HG02610 (cell line): ENCODE measurements around the gene PSIP1.
"Not testable (repeated sequence)": the region's sequence is repeated elsewhere in the genome, so short reads cannot be mapped to it uniquely, and the experiment has no call there.

Experiments
- ATAC-seq: cut with Tn5 transposase; IDR thresholded peaks from one replicate; pipeline ENCODE4 v1.9.1; 2021; ENCODE audit warnings: mild to moderate bottlenecking, moderate library complexity; ENCODE audit not compliant: unreplicated experiment

PSIP1 gene

DNA sequence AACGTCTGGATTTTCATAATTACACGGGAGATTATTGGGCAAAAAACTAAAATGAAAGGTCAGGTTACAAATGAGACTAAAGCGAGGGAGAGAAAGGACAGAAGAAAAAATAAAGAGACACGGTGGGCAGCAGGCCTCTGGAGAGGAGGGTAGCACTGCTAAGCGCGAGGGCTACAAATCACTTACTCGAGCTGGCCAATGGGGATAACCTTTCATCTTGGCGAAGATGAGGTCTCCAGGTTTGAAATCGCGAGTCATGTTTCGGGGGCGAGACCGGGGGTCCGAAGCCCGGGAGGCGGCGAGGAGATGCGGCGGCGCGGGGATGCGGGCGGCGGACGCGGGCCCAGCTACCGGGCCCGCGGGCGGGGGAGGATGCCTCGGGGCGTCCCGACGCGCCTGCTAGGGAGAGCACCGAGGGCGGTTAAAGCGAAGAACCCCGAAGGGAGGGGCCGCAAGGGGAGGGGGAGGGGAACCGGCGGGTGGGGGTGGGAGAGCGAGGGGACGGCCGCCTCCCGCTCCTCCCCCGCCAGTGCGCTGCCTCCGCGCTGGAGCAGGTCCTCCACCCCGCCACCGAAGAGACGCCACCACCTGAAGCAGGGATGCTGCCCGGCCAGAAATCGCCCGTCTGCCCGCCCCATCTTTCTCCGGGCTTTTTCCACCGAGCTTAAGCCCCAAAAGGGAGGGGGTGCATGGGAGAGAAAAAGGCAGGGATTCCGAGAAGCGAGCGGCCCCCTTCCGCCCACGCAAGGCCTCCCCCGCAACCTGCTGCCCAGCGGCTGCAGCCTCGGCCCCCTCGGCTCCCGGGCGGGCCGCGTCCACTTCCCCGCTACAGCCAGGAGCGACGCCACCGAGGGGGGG, 610 bp downstream of the PSIP1 start:
- ATAC-seq = peak; percentile 38

DNA sequence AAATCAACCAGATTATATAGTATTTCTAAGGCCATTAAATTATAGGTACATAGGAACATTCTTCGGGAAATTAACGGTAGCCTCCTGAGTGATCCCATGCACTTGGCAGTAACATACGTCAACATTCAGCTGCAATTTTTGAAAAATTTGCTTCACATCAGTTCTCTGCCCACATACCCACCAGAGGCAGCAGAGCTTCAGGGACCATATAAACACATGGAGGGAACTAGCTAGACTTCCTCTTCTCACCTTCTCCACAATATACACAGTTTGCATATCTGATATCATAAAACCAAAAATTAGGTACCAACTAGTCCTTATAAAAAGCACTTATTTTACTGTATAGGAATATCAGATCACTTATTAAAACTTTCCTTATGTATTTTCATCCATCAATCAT, 4.8 kb downstream of the PSIP1 start:
- ATAC-seq = no peak

DNA sequence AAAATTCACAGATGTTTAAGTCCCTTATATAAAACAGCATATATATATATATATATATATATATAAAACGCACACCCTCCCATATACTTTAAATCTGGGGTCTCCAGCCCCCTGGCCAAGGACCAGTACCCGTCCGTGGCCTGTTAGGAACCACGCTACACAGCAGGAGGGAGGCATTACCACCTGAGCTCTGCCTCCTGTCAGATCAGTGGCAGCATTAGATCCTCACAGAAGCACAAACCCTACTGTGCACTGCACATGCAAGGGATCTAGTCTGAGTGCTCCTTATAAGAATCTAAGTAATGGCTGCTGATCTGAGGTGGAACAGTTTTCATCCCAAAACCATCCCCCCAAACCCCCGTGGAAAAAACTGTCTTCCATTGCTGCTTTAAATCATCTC, 9.0 kb downstream of the PSIP1 start:
- no peak for ATAC-seq

DNA sequence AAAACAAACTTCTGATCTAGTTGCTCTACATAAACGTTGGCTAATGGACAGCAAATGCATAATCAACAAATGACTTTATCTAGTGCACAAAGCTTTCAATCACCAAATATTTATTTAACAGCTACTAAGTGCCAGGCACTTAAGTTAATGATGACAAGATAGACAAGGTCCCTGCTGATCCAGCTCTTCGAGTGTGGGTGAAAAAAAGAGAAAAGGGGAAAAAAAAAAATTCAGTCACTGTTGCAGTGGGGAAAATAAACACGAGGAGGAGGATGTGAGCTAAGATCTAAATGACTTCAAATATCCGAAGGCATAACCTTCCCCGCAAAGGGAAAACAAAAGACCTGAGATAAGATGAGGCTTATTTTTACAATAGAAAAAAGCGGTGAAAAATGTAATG, 9.6 kb downstream of the PSIP1 start:
- ATAC-seq = no peak

DNA sequence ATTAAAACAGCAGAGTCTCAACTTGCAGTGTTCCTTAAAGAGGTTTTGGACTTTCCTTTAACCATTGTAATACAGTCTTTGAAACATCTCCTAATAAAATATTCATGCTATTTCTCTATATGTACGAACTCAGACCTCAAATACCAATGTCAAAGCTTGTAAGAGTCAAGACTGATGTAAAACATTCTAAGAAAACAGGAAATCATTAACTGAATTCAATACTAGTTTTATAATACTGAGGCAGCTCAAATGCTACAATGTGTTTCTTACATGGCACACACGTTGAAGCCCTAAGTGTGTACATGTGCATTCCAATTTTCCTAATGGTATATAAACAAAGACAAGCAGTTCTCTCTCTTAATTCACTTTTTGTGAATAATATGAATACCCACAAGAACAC, 11.6 kb downstream of the PSIP1 start:
- ATAC-seq = no peak

DNA sequence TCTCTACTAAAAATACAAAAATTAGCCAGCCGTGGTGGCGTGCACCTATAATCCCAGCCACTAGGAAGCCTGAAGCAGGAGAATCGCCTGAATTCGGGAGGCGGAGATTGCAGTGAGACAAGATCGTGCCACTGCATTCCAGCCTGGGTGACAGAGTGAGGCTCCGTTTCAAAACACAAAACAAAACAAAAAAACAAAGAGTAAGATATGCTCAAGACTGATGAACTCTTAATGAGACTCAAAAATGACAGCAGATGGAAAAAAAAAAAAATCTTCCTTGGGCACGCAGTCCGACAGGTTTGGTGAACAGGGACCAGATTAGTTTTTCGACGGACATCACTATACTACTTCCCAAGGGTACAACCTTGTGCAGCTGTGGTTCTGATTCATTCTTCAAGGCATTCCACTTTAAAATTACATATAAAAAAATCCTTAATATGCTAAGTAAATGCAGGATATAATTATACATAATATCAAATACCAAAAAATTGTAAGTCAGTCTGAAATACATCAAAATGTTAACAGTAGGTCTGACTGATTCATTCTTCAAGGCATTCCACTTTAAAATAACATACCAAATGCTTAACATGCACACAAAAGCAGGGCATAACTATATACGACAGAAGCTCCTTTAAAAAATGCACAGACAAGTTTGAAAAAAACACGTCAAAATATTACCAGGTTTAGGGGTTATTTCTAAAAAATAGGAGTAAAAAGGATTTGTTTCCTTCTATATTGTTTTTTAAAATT, 12.3 kb downstream of the PSIP1 start:
- no peak for ATAC-seq

DNA sequence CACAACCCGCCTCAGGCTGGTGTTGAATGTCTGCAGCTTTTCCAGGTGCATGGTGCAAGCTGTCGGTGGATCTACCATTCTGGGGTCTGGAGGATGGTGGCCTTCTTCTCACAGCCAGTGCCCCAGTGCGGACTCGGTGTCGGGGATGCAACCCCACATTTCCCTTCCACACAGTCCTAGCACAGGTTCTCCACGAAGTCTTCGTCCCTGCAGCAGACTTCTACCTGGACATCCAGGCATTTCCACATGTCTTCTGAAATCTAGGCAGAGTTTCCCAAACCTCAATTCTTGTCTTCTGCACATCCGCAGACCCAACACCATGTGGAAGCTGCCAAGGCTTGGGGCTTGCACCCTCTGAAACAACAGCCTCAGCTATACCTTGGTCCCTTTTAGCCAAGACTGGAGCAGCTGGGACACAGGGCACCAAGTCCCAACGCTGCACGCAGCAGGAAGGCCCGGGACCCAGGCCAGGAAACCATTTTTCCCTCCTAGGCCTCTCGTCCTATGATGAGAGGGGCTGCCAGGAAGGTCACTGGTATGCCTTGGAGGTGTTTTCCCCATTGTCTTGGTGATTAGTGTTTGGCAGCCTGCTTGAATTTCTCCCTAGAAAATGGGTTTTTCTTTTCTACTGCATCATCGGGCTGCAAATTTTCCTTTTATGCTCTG, 18.2 kb downstream of the PSIP1 start:
- ATAC-seq = no peak

DNA sequence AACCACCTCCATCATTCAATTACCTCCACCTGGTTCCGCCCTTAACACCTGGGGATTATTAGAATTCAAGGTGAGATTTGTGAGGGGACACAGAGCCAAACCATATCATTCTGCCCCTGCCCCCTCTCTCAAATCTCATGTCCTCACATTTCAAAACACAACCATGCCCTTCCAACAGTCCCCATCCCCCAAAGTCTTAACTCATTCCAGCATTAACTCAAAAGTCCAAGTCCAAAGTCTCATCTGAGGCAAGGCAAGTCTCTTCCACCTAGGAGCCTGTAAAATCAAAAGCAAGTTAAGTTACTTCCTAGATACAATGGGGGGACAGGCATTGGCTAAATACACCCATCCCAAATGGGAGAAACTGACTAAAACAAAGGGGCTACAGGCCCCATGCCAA, 18.8 kb downstream of the PSIP1 start:
- no peak for ATAC-seq

DNA sequence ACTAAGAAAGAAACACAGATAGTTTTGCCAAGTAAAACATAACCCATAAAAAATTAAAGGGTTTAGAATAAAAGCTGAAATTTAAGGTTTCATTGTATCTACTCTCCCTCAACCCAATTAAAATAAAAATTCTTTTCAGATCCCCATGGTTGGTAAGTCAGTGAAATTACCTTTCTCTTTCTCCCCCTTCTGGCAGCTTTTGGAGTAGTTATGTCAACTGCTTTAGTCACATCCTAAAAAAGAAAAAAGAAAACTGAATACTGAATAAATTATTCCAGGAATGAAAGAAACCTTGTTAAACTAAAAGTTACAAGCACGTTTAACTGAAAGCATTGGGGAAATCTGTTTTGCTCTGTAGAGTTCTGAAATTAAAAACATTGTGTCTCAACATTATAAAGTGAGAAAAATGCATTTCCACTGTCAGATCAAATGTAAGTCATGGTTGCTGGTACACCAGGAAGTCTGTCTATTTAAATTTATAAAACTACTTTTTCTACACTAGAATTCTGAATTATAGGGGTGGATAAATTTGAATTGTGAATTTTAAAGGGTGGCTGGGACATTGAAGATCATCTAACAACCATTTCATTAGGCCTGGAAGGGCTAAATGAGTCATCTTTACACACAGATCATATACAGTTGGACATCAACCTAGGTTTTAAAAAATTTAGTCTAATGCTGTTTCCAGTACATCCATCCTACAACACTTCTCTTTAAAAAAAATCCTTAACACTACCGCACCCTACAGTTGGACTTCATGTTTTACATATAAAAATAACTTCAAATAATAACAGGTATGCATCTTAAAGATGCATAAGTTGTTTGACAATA, 24.7 kb downstream of the PSIP1 start:
- no peak for ATAC-seq

DNA sequence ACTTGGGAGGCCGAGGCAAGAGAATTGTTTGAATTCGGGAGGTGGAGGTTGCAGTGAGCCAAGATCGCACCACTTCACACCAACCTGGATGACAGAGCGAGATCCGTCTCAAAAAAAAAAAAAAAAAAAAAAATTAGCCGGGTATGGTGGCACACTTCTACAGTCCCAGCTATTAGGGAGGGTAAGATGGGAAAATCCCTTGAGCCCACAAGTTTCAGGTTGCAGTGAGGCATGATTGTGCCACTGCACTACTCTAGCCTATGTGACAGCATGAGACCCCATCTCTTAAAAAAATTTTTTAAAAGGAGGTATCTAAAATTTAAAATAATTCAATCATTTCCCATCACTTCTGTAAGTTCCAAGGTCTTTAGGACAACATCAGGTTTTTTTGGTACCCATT, 26.0 kb downstream of the PSIP1 start:
- ATAC-seq = no peak

DNA sequence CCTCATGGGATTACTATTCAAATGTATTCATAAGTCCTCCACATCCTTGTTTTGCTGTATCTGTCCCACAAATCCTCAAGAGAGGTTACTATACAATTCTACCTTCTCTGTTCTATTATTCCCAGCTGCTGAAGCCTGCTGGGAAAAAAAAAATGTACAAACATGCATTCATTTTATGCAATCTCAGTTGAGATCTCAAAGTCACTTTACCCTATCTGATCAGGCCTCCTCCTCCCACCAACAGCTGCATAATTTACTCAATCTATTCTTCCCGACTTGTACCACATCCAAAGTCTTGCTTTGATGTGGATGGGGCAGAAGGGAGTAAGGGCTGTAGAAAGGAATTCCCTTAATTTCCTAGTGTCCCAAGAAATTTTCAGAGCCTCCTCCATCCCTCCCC, 28.6 kb downstream of the PSIP1 start:
- ATAC-seq = no peak

DNA sequence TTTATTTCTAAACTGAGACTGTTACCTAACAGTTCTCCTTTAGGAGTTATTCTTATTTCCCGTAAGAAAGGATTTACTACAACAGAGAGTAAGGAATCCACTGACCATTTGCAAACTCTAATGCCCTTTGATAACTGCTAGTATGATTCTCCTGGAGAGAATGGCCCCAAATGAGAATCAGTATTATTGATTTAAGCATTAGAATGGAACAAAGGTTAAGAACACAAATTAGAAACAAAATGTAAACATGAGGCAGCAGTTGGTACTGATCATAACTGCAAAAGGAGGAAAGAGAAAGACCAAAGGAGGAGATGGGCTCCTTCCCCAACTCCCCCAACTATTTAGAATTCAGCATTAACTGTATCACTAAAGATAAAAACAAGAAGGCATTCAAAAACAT, 30.7 kb downstream of the PSIP1 start:
- no peak for ATAC-seq

DNA sequence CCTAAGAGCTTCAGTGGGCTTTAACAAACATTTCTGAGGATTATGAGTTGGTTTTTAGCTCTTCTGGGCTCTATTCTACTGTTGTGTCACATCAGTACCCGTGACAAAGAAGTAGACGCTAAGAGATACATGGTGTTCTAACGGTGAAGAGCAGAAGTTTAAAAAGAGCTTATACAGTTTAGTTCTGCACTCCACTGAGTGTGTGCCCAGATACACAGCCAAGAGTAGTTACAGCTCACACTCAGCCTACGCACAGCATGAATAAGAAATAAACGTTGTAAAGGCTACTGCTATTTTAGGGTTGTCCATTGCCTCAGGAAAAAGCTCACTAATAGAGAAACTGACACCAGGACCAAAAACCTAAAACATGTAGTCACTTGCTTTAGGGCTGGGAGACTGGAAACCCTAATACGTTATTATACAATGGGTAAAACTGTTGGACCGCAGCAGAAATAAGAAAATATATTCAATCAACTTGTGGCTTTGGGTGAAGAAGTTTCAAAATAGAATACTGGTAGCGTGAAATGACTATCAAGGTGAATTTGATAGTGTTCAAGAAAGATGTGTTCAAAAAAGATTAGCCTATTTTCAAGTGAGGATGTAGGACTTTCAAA, 34.7 kb downstream of the PSIP1 start:
- ATAC-seq = no peak

DNA sequence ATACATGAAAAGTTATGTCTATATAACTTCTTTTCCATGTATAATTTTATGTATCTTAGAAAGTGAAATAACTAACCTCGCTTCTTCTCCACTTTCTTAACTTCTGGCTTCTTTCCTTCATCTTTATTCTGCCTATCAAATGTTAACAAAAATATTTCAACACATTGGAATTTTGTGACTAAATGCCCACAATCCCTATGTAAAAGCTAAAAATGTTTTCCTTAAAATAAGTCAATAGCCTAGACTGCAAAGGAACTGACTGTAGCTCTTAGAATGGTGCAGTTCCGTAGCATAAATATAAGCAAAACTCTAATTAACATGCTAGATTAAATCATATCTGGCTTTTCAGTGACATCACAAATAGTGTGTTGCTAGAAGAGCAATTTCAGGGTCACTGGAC, 40.9 kb downstream of the PSIP1 start:
- ATAC-seq = no peak

DNA sequence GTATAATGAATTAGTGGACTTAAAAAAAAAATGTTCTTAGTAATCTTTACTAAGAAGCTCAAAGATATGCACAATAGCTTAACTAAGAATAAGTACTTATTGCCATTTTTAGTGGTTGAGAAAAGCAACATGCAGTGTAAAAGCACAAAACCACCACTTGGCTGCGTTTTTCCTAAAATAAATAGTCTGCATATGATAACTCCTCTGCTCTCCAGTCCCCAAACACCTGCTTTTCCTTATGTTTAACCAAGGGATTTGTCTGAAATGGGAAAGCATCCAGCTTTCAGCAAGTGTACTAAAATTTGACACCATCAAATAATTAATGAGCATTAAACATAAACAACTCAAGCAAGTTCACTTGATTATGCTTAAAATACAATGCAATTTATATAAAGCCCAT, 41.4 kb downstream of the PSIP1 start:
- no peak for ATAC-seq

DNA sequence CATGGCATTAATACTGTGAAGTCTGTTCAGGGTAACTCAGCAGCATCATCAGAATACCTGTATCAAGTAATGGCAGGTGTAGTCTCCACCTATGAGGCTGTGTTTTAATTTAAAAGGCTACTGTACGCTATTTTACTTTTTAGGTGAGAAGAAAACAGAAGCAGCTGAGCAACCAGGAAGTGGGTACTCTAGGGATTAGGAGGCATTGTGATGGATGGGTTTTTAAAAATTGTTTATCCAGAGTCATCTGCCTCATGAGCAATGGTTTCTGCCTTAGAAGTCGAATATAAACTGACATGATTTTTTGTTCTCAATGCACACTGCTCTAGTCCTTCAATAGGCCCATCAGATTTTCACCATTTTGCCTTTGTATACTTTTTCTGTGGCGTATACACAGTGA, 42.6 kb downstream of the PSIP1 start:
- no peak for ATAC-seq

DNA sequence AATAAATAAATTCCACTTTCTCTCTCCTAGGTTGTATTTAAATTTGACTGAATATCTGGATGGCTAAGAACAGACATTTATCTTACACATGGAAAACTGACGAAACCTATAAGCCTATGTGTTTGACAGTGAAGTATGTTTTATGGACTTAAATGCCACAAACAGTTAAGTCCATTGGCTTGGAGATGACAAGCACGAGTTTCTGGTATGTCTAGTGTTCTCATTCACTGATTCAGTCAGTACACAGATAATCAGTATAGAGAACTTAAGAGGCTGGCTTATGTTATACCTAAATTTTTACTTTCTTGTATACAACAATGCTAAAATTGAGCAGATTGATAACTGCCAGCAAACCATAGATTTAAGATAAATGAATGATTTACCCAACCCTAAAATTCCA, 49.2 kb downstream of the PSIP1 start:
- ATAC-seq = no peak

DNA sequence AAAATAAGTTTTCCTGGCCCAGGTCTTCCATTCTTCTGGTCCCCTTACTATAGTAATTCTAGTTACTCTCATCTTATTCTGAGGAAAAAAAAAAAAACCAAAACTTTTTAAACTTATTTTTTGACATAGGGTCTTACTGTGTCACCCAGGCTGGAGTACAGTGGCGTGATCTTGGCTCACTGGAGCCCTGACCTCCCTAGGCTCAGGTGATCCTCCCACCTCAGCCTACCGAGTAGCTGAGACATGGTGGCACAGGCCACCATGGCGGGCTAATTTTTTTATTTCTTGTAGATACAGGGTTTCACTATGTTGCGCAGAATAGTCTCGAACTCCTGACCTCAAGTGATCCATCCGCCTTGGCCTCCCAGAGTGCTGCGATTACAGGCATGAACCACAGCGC, 49.7 kb downstream of the PSIP1 start:
- ATAC-seq = no peak

DNA sequence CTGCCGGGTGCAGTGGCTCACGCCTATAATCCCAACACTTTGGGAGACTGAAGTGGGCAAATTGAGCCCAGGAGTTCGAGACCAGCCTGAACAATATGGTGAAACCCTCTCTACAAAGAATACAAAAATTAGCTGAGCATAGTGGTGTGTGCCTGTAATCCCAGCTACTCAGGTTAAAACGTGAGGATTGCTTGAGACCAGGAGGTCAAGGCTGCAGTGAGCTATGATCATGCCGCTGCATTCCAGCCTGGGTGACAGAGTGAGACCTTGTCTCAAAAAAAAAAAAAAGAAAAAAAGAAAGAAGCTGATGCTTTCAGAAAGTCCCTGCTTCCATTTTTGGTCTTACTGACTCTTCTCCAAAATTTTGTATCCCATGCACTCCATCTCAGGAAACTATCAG, 56.8 kb downstream of the PSIP1 start:
- ATAC-seq = no peak

DNA sequence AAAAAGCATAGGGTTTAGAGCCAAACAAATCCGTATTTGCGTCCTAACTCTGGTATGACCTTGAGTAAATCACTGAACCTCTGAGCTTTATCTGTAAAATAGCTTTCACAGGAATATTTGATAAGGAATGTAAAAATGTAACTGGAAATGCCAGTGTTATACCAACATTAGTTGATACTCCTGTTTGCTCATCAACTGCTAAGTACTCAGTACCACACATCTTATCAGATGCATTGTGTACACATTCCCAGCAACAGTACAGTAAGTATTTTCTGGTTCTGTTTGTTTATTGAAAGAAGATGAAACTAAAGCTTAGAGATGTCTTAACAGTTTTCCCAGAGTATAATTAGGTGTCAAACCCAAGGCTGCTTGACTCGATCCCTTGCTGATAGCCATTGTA, 66.6 kb downstream of the PSIP1 start:
- no peak for ATAC-seq

DNA sequence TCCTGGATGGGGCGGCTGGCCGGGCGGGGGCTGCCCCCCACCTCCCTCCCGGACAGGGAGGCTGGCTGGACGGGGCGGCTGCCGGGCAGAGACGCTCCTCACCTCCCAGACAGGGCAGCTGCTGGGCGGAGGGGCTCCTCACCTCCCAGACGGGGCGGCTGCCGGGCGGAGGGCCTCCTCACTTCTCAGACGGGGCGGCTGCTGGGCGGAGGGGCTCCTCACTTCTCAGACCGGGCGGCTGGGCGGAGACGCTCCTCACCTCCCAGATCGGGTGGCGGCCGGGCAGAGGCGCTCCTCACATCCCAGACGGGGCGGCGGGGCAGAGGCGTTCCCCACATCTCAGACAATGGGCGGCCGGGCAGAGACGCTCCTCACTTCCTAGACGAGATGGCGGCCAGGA, 68.5 kb downstream of the PSIP1 start:
- not testable (repeated sequence) for ATAC-seq
